SK-N-SH treated with all-trans-retinoic acid at 6 μM for 48 hours (cell line): Measurements from ENCODE around the gene PHLDA2.

ENCODE experiments used
- CREB5 ChIP-seq: fragments of 250-450 bp; sonication (Bioruptor Pico); IDR thresholded peaks from 2 replicates; pipeline ENCODE4 v1.5.1; 2020; ENCODE audit warnings: low read depth, mild to moderate bottlenecking, moderate library complexity
- CSDC2 ChIP-seq: fragments of 250-450 bp; sonication (Bioruptor Pico); IDR thresholded peaks from 2 replicates; pipeline ENCODE4 v1.5.0; 2020; ENCODE audit warnings: mild to moderate bottlenecking, moderate library complexity
- GLIS3 ChIP-seq: fragments of 250-450 bp; sonication (Bioruptor Pico); IDR thresholded peaks from 2 replicates; pipeline ENCODE4 v1.5.0; 2020; ENCODE audit warnings: mild to moderate bottlenecking, moderate library complexity
- ISL1 ChIP-seq: fragments of 250-450 bp; sonication (Bioruptor Pico); IDR thresholded peaks from 2 replicates; pipeline ENCODE4 v2.1.2; 2022; ENCODE audit warnings: mild to moderate bottlenecking, moderate library complexity
- PATZ1 ChIP-seq: fragments of 250-450 bp; sonication (Bioruptor Pico); IDR thresholded peaks from 2 replicates; pipeline ENCODE4 v1.8.0; 2020; ENCODE audit warnings: mild to moderate bottlenecking, moderate library complexity, borderline replicate concordance
- POU6F1 ChIP-seq: fragments of 250-450 bp; sonication (Bioruptor Pico); IDR thresholded peaks from 2 replicates; pipeline ENCODE4 v1.8.0; 2021; ENCODE audit warnings: low read depth, mild to moderate bottlenecking, moderate library complexity, borderline replicate concordance
- RARB ChIP-seq: fragments of 250-450 bp; sonication (Bioruptor Pico); IDR thresholded peaks from 2 replicates; pipeline ENCODE4 v1.8.0; 2021; ENCODE audit warnings: mild to moderate bottlenecking, moderate library complexity
- SNAI2 ChIP-seq: fragments of 250-450 bp; sonication (Bioruptor Pico); IDR thresholded peaks from 2 replicates; pipeline ENCODE4 v1.5.0; 2020; ENCODE audit warnings: mild to moderate bottlenecking, moderate library complexity
- TOX ChIP-seq: fragments of 250-450 bp; sonication (Bioruptor Pico); IDR thresholded peaks from 2 replicates; pipeline ENCODE4 v1.8.0; 2021; ENCODE audit warnings: mild to moderate bottlenecking, moderate library complexity, borderline replicate concordance
- ZFP30 ChIP-seq: fragments of 450-650 bp; formaldehyde crosslinking; IDR thresholded peaks from 2 replicates; pipeline ENCODE4 v1.5.0; 2022; ENCODE audit warnings: mild to moderate bottlenecking, moderate library complexity
- ZNF8 ChIP-seq: fragments of 450-650 bp; formaldehyde crosslinking; IDR thresholded peaks from 2 replicates; pipeline ENCODE4 v1.5.0; 2020; ENCODE audit warnings: mild to moderate bottlenecking, moderate library complexity

GRCh38 chr11:2958251-2958650 lies 29.0 kb upstream of the PHLDA2 start:
- no peak for TF ChIP-seq PATZ1 (CRISPR knock-in tag)
- TF ChIP-seq TOX: no peak
- TF ChIP-seq RARB (CRISPR knock-in tag): no peak
- TF ChIP-seq ZNF8 (CRISPR knock-in tag): no peak
- TF ChIP-seq CSDC2: no peak
- TF ChIP-seq POU6F1: no peak
- no peak for TF ChIP-seq SNAI2 (CRISPR knock-in tag)
- no peak for TF ChIP-seq ISL1
- no peak for TF ChIP-seq ZFP30 (CRISPR knock-in tag)
- TF ChIP-seq GLIS3: no peak
- no peak for TF ChIP-seq CREB5 (CRISPR knock-in tag)
